HG03432 (cell line): ENCODE data around the gene RAD51B.

Source experiments
- ATAC-seq: cut with Tn5 transposase; IDR thresholded peaks from one replicate; pipeline ENCODE4 v1.9.1; 2021; ENCODE audit warnings: mild to moderate bottlenecking, moderate library complexity; ENCODE audit not compliant: unreplicated experiment

Gene RAD51B

GRCh38 chr14:68552075-68552474 lies 732.5 kb downstream of the RAD51B start:
- ATAC-seq, result no peak

GRCh38 chr14:68552602-68553001 lies 733.0 kb downstream of the RAD51B start:
- no peak for ATAC-seq

GRCh38 chr14:68553311-68553710 lies 733.7 kb downstream of the RAD51B start:
- no peak for ATAC-seq

DNA sequence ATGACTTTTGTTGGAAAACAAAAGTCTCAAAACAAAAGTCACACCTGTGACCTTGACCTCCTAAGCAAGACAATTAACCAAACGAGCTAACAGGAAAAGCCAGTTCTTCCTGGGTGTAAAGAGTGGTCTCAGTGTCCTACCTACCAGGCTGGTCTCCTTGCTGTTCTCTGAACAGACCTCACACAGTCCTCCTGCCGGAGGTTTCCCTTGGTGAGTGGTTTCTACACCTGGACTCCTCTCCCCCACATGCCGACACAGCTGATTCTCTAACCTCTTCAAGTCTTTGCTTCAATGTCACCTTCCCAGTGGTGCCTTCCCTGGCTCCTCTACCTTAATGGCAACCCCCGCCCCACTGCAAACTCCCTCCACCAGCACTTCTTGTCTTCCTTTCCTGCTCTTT lies 734.7 kb downstream of the RAD51B start:
- no peak for ATAC-seq

DNA sequence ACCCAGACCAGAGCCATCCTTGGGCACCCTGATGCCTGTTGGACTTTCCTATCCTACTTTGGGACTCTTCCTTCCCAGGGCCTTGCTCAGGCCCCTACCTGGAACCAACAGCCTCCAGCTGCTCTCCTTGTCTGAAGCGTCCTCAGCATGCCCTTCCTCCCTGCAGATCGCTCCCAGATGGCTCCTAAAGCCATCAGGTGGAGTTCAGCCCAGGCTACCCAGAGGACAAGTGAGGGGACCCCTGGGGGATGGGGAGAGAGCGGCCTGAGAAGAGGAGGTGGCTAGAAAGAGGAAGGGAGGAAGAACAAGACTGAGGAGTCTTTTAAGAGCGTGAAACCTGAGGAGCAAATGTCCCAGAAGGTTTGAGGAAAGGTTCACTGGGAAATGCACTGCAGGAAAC lies 736.7 kb downstream of the RAD51B start:
- no peak for ATAC-seq

DNA sequence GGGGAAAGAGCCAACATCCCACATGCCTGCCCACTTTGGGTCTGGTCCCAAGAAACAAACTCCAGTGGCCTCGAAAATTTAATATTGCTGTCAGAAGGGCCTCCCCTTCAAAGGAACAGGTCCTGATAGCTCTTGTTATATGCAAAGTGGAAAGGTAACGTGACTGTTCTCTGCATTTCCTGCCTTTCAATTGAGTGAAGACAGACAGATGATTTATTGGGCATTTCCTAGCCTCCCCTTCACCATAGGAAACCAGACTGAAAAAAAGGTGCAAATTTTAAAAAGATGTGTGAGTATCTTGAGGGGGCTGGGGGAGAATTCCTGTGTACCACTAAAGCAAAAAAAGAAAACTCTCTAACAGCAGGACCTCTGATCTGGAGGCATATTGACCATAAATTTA lies 738.1 kb downstream of the RAD51B start:
- ATAC-seq, result no peak

DNA sequence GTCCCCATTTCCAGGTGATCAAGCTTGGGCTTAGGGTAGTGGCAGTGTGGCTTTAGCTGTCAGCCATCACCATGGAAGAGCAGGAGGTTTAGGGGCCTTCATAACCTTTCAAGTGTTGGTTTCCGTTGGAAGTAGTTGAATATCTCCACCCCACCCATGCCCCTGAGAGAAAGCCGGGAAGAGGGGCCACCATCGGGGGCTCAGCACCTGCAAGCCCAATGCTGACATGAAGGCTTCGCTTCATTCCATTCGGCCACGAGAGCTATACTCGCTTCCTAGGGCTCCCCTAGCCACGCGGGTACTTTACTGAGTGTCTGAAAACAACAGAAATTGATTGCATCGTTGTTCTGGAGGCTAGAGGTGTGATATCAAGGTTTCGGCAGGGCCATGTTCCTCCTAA lies 738.5 kb downstream of the RAD51B start:
- ATAC-seq, result no peak

DNA sequence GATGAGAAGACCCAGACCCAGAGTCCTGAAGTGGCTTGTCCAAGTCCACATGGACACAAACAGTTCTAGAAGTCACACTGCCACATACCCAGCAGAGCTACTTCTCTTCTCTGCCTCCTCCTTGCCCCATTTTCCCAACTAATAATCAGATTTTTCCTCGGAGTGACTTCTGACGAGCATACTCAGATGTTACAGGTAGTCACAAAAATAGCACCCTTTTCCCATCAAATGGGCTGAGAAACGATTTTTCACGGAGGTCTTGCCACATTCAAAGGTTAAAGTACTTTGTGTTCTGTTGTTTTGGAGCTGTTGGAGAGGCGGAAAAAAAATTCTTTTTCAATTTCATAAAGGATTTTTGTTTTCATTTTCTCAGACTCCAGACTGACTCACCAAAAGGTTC lies 740.4 kb downstream of the RAD51B start:
- no peak for ATAC-seq

DNA sequence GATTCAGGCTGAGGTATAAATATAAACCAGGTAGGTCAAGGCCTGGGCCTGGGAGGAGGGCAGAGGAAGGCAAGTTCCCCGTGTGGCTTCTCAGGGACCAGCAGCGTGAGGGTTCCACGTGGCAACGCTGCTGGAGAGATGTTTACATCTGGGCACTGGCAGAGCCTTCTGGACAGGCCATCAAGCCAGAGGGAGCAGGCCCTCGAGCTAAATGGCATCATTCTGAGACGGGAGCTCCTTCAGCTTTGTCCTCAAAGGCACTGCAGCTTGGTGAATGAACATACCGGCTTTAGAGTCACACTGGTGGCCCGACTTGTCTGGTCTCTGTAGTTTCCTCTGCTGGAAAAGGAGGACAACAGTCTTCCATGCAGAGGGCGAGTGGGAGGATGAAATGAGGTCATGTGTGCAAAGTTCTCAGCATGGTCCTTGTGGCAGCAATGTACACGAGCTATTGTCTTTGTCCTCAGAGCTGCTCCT lies 742.0 kb downstream of the RAD51B start:
- no peak for ATAC-seq

DNA sequence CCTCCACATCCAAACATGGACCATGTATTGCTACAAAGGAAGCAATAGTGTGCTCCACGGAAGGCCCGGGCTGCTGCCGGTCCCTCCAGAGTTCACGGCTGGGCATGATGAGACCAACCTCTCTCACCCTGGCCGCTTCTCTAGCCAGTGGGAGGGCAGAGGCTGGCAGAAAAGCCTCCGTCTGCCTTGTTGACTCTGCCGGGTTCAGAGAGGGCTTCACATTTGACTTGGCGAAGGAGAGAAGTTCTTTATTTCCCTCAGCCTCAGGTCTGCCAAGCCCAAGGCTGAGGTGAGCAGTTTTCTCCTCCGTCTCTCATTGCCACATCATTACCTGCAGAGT lies 743.3 kb downstream of the RAD51B start:
- no peak for ATAC-seq

GRCh38 chr14:68563251-68564131 lies 743.9 kb downstream of the RAD51B start:
- ATAC-seq, result no peak

DNA sequence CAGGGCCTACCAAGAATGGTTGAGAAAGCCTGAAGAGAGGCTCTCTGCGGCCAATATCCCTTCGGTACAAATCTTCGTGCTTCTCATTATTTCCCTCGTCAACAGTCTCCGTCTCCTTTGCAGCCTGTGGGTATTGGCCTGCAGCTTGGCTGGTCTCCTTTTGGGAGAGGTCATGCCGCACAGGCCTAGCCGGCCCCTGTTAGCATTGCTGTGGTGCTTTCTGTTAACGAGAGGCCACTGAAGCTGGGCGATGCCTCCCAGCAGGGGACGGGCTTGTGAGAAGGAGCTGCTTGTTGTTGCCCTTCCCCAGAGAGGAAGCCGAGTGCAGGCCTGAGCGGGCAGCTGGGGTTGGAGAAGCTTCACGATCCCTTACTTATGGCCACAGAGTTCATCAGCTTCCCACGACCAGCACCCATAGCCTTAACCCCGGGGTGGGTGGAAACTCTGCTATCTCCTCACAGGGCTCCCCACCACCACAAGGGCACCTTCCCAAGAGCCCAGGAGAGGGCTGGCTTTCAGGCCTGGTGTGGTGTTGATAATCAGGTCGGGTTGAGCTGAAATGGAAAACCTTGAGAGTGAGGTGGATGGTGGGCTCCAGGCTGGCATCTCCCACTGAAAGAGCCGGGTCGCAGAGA lies 744.7 kb downstream of the RAD51B start:
- no peak for ATAC-seq

GRCh38 chr14:68564826-68565759 lies 745.5 kb downstream of the RAD51B start:
- no peak for ATAC-seq

DNA sequence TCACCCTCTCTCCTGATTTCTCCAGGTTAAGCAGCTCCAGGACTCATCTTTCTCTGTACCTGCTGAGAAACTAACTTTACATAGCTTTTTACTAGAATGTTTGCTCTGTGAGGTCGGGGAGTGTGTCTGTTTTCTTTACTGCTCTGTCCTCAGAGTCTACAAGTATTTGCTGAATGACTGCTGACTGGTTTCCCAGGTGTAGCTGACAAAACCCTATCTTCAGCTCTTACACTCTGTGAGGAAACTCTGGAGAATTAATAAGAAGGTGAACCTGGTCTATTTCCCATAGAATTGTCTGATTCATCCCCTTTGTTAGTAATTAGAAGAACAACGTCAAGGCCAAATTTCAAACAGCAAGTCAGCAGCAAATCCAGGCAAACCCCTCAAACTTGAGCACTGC lies 746.5 kb downstream of the RAD51B start:
- no peak for ATAC-seq

DNA sequence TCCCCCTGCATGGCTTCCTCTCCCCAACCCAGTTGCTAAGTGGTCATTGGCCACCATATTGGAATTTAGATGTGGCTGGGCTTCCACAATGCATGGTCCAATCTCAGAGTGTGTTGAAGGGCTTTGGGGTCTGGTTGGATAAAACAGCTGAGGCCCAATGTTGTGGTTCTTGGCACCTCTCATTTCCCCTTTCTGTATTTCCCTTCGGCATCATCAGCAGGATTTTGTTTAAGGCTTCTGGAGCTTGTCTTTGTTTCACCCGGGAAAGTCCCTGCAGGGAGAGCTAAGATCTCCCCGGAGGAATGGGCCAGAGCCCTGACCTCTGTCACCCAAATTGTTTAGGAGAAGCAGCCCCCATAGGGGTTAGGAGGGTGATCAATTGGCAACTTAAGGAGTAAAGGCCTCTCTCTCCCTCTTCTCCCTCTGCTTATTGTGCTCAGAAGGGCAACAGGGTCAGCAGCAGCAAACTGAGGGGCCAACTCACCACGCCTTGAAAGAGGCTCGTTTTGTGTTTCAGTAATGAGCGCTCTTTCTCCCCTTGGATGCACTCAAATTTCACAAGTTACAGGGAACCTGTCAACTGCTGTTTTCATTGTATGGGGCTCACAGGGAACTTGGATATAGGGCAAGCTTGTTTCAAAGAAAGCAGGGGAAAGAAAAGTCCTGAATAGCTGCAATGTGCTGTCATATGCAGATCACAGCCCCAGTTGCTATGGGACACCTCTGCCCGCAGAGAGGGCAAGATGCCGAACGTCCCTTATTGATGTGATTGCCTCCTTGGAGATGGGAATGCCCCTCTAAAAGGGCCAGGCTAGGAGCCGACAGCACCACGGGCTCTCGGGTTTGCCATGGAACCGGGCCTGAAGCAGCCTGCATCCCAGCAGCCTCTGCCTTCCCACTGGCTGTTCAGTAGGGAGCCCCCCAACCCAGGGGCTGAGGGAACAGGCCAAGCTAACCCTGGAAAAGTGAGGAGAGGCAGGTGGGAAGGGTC lies 749.6 kb downstream of the RAD51B start:
- no peak for ATAC-seq

DNA sequence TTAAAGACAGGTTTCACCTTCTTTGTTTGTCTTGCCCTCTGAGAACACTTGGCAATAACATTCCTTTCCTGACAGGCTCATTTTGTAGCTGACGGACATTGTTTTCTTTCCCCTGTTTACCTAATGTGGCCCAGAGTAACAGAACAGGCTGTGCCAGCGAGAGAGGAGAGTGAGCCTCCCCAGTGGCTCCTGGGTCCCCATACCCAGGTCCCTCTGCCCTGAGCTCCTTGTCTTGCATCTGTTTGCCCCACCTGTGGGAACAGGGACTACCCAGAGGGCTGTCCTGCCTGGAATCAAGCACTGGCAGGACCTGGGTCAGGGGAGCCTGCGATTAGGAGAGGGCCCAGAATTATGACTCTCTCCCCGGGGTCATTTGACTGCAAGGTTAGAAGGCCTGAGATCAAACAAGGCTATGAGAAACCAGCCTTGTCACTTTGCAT lies 750.4 kb downstream of the RAD51B start:
- ATAC-seq, result no peak

- no peak for ATAC-seq
Measured at GRCh38 chr14:68571114-68571591, 751.6 kb downstream of the RAD51B start.

- no peak for ATAC-seq
Measured at GRCh38 chr14:68571928-68572525, 752.4 kb downstream of the RAD51B start.

- ATAC-seq, result no peak
Measured at GRCh38 chr14:68573126-68573525, 753.5 kb downstream of the RAD51B start.

DNA sequence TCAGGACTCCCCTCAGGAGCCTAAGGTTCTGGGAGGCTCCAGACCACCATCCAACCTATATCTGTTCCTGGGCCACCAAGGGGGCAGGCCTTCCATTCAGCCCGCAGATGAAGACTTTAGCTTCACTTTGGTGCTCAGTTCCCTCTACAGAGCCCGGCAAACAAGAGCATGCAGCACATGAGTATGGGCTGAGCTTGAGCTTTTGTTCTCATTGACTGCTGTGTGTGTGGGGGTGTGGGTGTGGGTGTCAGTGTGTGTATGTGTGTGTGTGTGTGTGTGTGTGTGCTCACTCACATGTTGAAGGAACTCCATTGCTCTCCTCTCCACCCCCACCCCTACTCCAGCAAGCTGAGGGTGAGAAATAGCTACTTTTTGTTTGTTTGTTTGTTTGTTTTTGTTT lies 754.1 kb downstream of the RAD51B start:
- no peak for ATAC-seq
